ENCODE results near the gene PANK1.

- no peak for TF ChIP-seq CTCF (IDR thresholded peaks at IDR 0.05; ENCODE audit: low read depth, low read length)
- no peak for TF ChIP-seq EZH2phosphoT487 (IDR thresholded peaks at IDR 0.05; ENCODE audit: low read depth)
Observed at GRCh38 chr10:89668386-89669071, 23.5 kb upstream of the PANK1 start.
